HEK293 (cell line): ENCODE results near the gene SMC3.

Experiments used
- GLI2 ChIP-seq: fragments of 450-650 bp; formaldehyde crosslinking; IDR thresholded peaks from 2 replicates; pipeline ENCODE4; 2017; ENCODE audit warnings: missing biosample characterization, missing genetic modification characterization, low read depth, borderline replicate concordance
- MEIS1 ChIP-seq: sonication (generic); formaldehyde crosslinking; IDR thresholded peaks from 2 replicates; pipeline ENCODE4 v1.8.1; 2022; ENCODE audit warnings: missing genetic modification reagents, mild to moderate bottlenecking, borderline replicate concordance
- MYNN ChIP-seq: fragments of 450-650 bp; formaldehyde crosslinking; IDR thresholded peaks from 2 replicates; pipeline ENCODE4 v1.5.1; 2016; ENCODE audit warnings: missing biosample characterization, missing genetic modification characterization, borderline replicate concordance
- SCRT1 ChIP-seq: fragments of 450-650 bp; formaldehyde crosslinking; IDR thresholded peaks from 2 replicates; pipeline ENCODE4 v1.5.1; 2016; ENCODE audit warnings: missing biosample characterization, missing genetic modification characterization, borderline replicate concordance
- TRIM28 ChIP-seq: IDR thresholded peaks from 2 replicates; pipeline ENCODE4 v1.6.1; 2011; ENCODE audit warnings: low read length, control low read depth, borderline replicate concordance
- ZBTB20 ChIP-seq: fragments of 450-650 bp; formaldehyde crosslinking; IDR thresholded peaks from 2 replicates; pipeline ENCODE4 v1.5.1; 2016; ENCODE audit warnings: missing biosample characterization, missing genetic modification characterization
- ZFP37 ChIP-seq: fragments of 450-650 bp; formaldehyde crosslinking; IDR thresholded peaks from 2 replicates; pipeline ENCODE4 v1.5.1; 2016; ENCODE audit warnings: missing biosample characterization, missing genetic modification characterization
- ZNF10 ChIP-seq: fragments of 450-650 bp; formaldehyde crosslinking; IDR thresholded peaks from 2 replicates; pipeline ENCODE4 v1.5.1; 2017; ENCODE audit warnings: missing biosample characterization, missing genetic modification characterization
- ZNF112 ChIP-seq: fragments of 450-650 bp; formaldehyde crosslinking; IDR thresholded peaks from 2 replicates; pipeline ENCODE4 v1.5.0; 2017; ENCODE audit warnings: missing biosample characterization, missing genetic modification characterization
- ZNF140 ChIP-seq: fragments of 450-650 bp; formaldehyde crosslinking; IDR thresholded peaks from 2 replicates; pipeline ENCODE4 v1.5.1; 2016; ENCODE audit warnings: missing biosample characterization, missing genetic modification characterization
- ZNF155 ChIP-seq: fragments of 450-650 bp; formaldehyde crosslinking; IDR thresholded peaks from 2 replicates; pipeline ENCODE4 v1.5.1; 2016; ENCODE audit warnings: missing biosample characterization, missing genetic modification characterization
- ZNF175 ChIP-seq: fragments of 450-650 bp; formaldehyde crosslinking; IDR thresholded peaks from 2 replicates; pipeline ENCODE4 v1.5.1; 2016; ENCODE audit warnings: missing biosample characterization, missing genetic modification characterization
- ZNF202 ChIP-seq: fragments of 450-650 bp; formaldehyde crosslinking; IDR thresholded peaks from 2 replicates; pipeline ENCODE4 v1.5.1; 2016; ENCODE audit warnings: missing biosample characterization, missing genetic modification characterization, borderline replicate concordance
- ZNF362 ChIP-seq: fragments of 450-650 bp; formaldehyde crosslinking; IDR thresholded peaks from 2 replicates; pipeline ENCODE4 v1.5.1; 2016; ENCODE audit warnings: missing biosample characterization, missing genetic modification characterization
- ZNF394 ChIP-seq: fragments of 450-650 bp; formaldehyde crosslinking; IDR thresholded peaks from 2 replicates; pipeline ENCODE4 v1.5.1; 2016; ENCODE audit warnings: missing biosample characterization, missing genetic modification characterization, mild to moderate bottlenecking, moderate library complexity, borderline replicate concordance
- ZNF48 ChIP-seq: fragments of 450-650 bp; formaldehyde crosslinking; IDR thresholded peaks from 2 replicates; pipeline ENCODE4 v1.5.1; 2016; ENCODE audit warnings: missing biosample characterization, missing genetic modification characterization
- ZNF530 ChIP-seq: fragments of 450-650 bp; formaldehyde crosslinking; IDR thresholded peaks from 2 replicates; pipeline ENCODE4 v1.5.1; 2016; ENCODE audit warnings: low read depth, missing biosample characterization, missing genetic modification characterization
- ZNF548 ChIP-seq: fragments of 450-650 bp; formaldehyde crosslinking; IDR thresholded peaks from 2 replicates; pipeline ENCODE4 v1.5.1; 2016; ENCODE audit warnings: missing biosample characterization, missing genetic modification characterization
- ZNF571 ChIP-seq: fragments of 450-650 bp; formaldehyde crosslinking; IDR thresholded peaks from 2 replicates; pipeline ENCODE4 v1.5.0; 2017; ENCODE audit warnings: missing biosample characterization, missing genetic modification characterization
- ZNF677 ChIP-seq: fragments of 450-650 bp; IDR thresholded peaks from 2 replicates; pipeline ENCODE4 v1.5.0; 2018; ENCODE audit warnings: missing biosample characterization, mild to moderate bottlenecking, missing genetic modification characterization, moderate library complexity
- ZNF791 ChIP-seq: fragments of 450-650 bp; formaldehyde crosslinking; IDR thresholded peaks from 2 replicates; pipeline ENCODE4 v1.5.1; 2016; ENCODE audit warnings: missing biosample characterization, missing genetic modification characterization
- TF ChIP-seq, protein P1 (sequence below): fragments of 450-650 bp; formaldehyde crosslinking; IDR thresholded peaks from 2 replicates; pipeline ENCODE4 v1.5.1; 2016; ENCODE audit warnings: missing biosample characterization, missing genetic modification characterization, borderline replicate concordance
- TF ChIP-seq, protein P2 (sequence below): sonication (generic); formaldehyde crosslinking; IDR thresholded peaks from 2 replicates; pipeline ENCODE4 v1.8.1; 2022; ENCODE audit warnings: mild to moderate bottlenecking, moderate library complexity, missing genetic modification reagents
- TF ChIP-seq, protein P3 (sequence below): fragments of 450-650 bp; formaldehyde crosslinking; IDR thresholded peaks from 2 replicates; pipeline ENCODE4 v1.5.1; 2016; ENCODE audit warnings: missing biosample characterization, missing genetic modification characterization
- TF ChIP-seq, protein P4 (sequence below): fragments of 450-650 bp; formaldehyde crosslinking; IDR thresholded peaks from 2 replicates; pipeline ENCODE4 v1.5.1; 2016; ENCODE audit warnings: missing biosample characterization, missing genetic modification characterization
- TF ChIP-seq, protein P5 (sequence below): fragments of 450-650 bp; formaldehyde crosslinking; IDR thresholded peaks from 2 replicates; pipeline ENCODE4 v1.5.1; 2017; ENCODE audit warnings: missing biosample characterization, missing genetic modification characterization

SMC3 gene

DNA sequence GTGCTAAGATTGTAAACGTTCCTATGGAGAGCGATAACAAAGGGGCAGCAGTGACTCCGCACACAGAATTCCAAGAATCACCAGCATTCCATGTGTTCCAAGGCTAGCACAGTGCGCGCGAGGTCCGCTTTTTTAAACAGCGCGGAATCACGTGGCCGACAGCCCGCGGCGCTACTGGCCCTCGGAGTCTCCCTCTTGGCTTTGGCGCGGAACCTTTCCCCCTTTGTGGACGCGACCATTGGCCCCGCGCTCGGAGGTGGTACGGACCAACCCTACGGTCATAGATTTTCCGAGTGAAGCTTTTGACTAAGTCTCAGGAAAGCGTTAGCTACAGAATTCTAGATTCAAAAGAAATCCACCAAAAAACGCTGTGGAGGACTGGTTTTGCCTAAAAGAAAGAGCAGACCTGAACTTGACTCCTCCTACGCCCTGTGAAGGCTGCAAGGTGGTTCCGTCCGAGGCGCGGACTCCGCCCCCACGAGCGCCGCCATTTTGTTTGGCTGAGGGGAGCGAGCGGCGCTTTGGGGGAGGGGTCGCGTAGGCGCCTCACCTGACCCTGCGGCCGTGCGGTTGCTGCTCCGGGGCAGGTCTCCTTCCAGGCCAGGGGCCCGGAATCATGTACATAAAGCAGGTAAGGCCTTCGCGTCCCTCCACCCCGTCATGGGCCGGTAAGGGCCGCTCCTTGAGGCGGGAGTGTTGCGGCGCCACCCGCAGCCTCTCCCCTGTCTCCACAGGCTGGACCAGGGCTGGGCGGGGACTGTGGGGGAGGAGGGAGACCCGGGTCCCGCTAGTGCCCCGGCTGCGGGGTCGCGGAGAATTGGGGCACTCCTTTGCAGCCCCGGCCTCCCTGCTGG lies at the start of gene SMC3 (continued):
- TF ChIP-seq, protein P1, sequence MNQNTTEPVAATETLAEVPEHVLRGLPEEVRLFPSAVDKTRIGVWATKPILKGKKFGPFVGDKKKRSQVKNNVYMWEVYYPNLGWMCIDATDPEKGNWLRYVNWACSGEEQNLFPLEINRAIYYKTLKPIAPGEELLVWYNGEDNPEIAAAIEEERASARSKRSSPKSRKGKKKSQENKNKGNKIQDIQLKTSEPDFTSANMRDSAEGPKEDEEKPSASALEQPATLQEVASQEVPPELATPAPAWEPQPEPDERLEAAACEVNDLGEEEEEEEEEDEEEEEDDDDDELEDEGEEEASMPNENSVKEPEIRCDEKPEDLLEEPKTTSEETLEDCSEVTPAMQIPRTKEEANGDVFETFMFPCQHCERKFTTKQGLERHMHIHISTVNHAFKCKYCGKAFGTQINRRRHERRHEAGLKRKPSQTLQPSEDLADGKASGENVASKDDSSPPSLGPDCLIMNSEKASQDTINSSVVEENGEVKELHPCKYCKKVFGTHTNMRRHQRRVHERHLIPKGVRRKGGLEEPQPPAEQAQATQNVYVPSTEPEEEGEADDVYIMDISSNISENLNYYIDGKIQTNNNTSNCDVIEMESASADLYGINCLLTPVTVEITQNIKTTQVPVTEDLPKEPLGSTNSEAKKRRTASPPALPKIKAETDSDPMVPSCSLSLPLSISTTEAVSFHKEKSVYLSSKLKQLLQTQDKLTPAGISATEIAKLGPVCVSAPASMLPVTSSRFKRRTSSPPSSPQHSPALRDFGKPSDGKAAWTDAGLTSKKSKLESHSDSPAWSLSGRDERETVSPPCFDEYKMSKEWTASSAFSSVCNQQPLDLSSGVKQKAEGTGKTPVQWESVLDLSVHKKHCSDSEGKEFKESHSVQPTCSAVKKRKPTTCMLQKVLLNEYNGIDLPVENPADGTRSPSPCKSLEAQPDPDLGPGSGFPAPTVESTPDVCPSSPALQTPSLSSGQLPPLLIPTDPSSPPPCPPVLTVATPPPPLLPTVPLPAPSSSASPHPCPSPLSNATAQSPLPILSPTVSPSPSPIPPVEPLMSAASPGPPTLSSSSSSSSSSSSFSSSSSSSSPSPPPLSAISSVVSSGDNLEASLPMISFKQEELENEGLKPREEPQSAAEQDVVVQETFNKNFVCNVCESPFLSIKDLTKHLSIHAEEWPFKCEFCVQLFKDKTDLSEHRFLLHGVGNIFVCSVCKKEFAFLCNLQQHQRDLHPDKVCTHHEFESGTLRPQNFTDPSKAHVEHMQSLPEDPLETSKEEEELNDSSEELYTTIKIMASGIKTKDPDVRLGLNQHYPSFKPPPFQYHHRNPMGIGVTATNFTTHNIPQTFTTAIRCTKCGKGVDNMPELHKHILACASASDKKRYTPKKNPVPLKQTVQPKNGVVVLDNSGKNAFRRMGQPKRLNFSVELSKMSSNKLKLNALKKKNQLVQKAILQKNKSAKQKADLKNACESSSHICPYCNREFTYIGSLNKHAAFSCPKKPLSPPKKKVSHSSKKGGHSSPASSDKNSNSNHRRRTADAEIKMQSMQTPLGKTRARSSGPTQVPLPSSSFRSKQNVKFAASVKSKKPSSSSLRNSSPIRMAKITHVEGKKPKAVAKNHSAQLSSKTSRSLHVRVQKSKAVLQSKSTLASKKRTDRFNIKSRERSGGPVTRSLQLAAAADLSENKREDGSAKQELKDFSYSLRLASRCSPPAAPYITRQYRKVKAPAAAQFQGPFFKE (tag by site-specific recombination), result no peak
- TF ChIP-seq MEIS1 (CRISPR knock-in tag) (no peak), TRIM28 (peak; percentile 84; the same call in 1 of the 2 replicates), ZNF394 (tag by site-specific recombination) (0 out of 2 replicates have a peak, but pooled peaks have one; percentile 3), SCRT1 (no peak), ZNF677 (tag by site-specific recombination) (no peak), ZNF10 (tag by site-specific recombination) (no peak), ZNF48 (tag by site-specific recombination) (no peak), ZNF140 (tag by site-specific recombination) (no peak), ZBTB20 (tag by site-specific recombination) (peak; percentile 52; the same call in 1 of the 2 replicates), ZFP37 (tag by site-specific recombination) (peak; percentile 65; the same call in 1 of the 2 replicates), MYNN (tag by site-specific recombination) (no peak), ZNF155 (tag by site-specific recombination) (no peak), ZNF791 (tag by site-specific recombination) (no peak), ZNF571 (tag by site-specific recombination) (no peak), GLI2 (no peak), ZNF202 (no peak), ZNF530 (tag by site-specific recombination) (no peak), ZNF362 (tag by site-specific recombination) (peak; percentile 90), ZNF548 (tag by site-specific recombination) (no peak), ZNF175 (tag by site-specific recombination) (no peak), ZNF112 (tag by site-specific recombination) (no peak)
- TF ChIP-seq, protein P2, sequence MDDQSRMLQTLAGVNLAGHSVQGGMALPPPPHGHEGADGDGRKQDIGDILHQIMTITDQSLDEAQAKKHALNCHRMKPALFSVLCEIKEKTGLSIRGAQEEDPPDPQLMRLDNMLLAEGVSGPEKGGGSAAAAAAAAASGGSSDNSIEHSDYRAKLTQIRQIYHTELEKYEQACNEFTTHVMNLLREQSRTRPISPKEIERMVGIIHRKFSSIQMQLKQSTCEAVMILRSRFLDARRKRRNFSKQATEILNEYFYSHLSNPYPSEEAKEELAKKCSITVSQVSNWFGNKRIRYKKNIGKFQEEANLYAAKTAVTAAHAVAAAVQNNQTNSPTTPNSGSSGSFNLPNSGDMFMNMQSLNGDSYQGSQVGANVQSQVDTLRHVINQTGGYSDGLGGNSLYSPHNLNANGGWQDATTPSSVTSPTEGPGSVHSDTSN (CRISPR knock-in tag), result peak; percentile 43; the same call in 1 of the 2 replicates
- TF ChIP-seq, protein P3, sequence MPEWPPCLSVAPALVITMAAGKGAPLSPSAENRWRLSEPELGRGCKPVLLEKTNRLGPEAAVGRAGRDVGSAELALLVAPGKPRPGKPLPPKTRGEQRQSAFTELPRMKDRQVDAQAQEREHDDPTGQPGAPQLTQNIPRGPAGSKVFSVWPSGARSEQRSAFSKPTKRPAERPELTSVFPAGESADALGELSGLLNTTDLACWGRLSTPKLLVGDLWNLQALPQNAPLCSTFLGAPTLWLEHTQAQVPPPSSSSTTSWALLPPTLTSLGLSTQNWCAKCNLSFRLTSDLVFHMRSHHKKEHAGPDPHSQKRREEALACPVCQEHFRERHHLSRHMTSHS, result no peak
- TF ChIP-seq, protein P4, sequence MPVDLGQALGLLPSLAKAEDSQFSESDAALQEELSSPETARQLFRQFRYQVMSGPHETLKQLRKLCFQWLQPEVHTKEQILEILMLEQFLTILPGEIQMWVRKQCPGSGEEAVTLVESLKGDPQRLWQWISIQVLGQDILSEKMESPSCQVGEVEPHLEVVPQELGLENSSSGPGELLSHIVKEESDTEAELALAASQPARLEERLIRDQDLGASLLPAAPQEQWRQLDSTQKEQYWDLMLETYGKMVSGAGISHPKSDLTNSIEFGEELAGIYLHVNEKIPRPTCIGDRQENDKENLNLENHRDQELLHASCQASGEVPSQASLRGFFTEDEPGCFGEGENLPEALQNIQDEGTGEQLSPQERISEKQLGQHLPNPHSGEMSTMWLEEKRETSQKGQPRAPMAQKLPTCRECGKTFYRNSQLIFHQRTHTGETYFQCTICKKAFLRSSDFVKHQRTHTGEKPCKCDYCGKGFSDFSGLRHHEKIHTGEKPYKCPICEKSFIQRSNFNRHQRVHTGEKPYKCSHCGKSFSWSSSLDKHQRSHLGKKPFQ (tag by site-specific recombination), result no peak
- TF ChIP-seq, protein P5, sequence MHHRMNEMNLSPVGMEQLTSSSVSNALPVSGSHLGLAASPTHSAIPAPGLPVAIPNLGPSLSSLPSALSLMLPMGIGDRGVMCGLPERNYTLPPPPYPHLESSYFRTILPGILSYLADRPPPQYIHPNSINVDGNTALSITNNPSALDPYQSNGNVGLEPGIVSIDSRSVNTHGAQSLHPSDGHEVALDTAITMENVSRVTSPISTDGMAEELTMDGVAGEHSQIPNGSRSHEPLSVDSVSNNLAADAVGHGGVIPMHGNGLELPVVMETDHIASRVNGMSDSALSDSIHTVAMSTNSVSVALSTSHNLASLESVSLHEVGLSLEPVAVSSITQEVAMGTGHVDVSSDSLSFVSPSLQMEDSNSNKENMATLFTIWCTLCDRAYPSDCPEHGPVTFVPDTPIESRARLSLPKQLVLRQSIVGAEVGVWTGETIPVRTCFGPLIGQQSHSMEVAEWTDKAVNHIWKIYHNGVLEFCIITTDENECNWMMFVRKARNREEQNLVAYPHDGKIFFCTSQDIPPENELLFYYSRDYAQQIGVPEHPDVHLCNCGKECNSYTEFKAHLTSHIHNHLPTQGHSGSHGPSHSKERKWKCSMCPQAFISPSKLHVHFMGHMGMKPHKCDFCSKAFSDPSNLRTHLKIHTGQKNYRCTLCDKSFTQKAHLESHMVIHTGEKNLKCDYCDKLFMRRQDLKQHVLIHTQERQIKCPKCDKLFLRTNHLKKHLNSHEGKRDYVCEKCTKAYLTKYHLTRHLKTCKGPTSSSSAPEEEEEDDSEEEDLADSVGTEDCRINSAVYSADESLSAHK (tag by site-specific recombination), result no peak; the same call in 1 of the 2 replicates
